ENCODE data around the gene NCKAP5.

NCKAP5 gene

GRCh38 chr2:133442393-133442792 lies 125.9 kb downstream of the NCKAP5 start:
- intact Hi-C loops (cut with DNase I) = no loop called here
- no peak for DNase-seq

- intact Hi-C loops (cut with DNase I) = no loop called here
- no peak for DNase-seq
Measured at GRCh38 chr2:133439565-133439920, 128.7 kb downstream of the NCKAP5 start.

GRCh38 chr2:133438848-133439564 lies 129.3 kb downstream of the NCKAP5 start:
- intact Hi-C loops (cut with DNase I) = no loop called here
- DNase-seq = no peak

GRCh38 chr2:133438026-133438425 lies 130.2 kb downstream of the NCKAP5 start:
- no peak for DNase-seq
- intact Hi-C loops (cut with DNase I) = no loop called here

- intact Hi-C loops (cut with DNase I) = no loop called here
- DNase-seq = no peak
Measured at GRCh38 chr2:133437492-133437891, 130.8 kb downstream of the NCKAP5 start.

- intact Hi-C loops (cut with DNase I) = no loop called here
- DNase-seq = peak in 1 of 42 donors; percentile 25
Measured at GRCh38 chr2:133434959-133435668, 133.1 kb downstream of the NCKAP5 start.

- intact Hi-C loops (cut with DNase I) = no loop called here
- DNase-seq = no peak
Measured at GRCh38 chr2:133433455-133434451, 134.5 kb downstream of the NCKAP5 start.

- intact Hi-C loops (cut with DNase I) = no loop called here
Measured at GRCh38 chr2:133432778-133433177, 135.5 kb downstream of the NCKAP5 start.

GRCh38 chr2:133431289-133431688 lies 137.0 kb downstream of the NCKAP5 start:
- no peak for DNase-seq
- intact Hi-C loops (cut with DNase I) = no loop called here

More at GRCh38 chr2:133432778-133433177, 135.5 kb downstream of the NCKAP5 start:
- no peak for DNase-seq

GRCh38 chr2:133426791-133427190 lies 141.5 kb downstream of the NCKAP5 start:
- DNase-seq = no peak
- intact Hi-C loops (cut with DNase I) = no loop called here

GRCh38 chr2:133425612-133426011 lies 142.7 kb downstream of the NCKAP5 start:
- DNase-seq = no peak
- intact Hi-C loops (cut with DNase I) = no loop called here

GRCh38 chr2:133424876-133425275 lies 143.4 kb downstream of the NCKAP5 start:
- DNase-seq = no peak
- intact Hi-C loops (cut with DNase I) = no loop called here

GRCh38 chr2:133422931-133423351 lies 145.3 kb downstream of the NCKAP5 start:
- intact Hi-C loops (cut with DNase I) = no loop called here
- DNase-seq = no peak

GRCh38 chr2:133421516-133422324 lies 146.5 kb downstream of the NCKAP5 start:
- intact Hi-C loops (cut with DNase I) = no loop called here
- DNase-seq = peak in 8 of 42 donors; percentile 12 to 55 (median 20)

GRCh38 chr2:133420788-133421187 lies 147.5 kb downstream of the NCKAP5 start:
- intact Hi-C loops (cut with DNase I) = no loop called here

GRCh38 chr2:133418671-133419070 lies 149.6 kb downstream of the NCKAP5 start:
- intact Hi-C loops (cut with DNase I) = no loop called here
- no peak for DNase-seq

More at GRCh38 chr2:133420788-133421187, 147.5 kb downstream of the NCKAP5 start:
- no peak for DNase-seq

GRCh38 chr2:133418021-133418420 lies 150.2 kb downstream of the NCKAP5 start:
- no peak for DNase-seq
- intact Hi-C loops (cut with DNase I) = no loop called here

GRCh38 chr2:133417415-133417814 lies 150.8 kb downstream of the NCKAP5 start:
- no peak for DNase-seq
- intact Hi-C loops (cut with DNase I) = no loop called here

- no peak for DNase-seq
- intact Hi-C loops (cut with DNase I) = no loop called here
Measured at GRCh38 chr2:133416736-133417135, 151.5 kb downstream of the NCKAP5 start.
